ENCODE results near the gene P2RX2. TPM values are rescaled to one million over a fixed set of nuclear protein-coding genes. Genes with fewer than 3 reads are reported as not detected.

Gene P2RX2
- total RNA-seq, 1 donor from 2014 or later, result not detected

DNA sequence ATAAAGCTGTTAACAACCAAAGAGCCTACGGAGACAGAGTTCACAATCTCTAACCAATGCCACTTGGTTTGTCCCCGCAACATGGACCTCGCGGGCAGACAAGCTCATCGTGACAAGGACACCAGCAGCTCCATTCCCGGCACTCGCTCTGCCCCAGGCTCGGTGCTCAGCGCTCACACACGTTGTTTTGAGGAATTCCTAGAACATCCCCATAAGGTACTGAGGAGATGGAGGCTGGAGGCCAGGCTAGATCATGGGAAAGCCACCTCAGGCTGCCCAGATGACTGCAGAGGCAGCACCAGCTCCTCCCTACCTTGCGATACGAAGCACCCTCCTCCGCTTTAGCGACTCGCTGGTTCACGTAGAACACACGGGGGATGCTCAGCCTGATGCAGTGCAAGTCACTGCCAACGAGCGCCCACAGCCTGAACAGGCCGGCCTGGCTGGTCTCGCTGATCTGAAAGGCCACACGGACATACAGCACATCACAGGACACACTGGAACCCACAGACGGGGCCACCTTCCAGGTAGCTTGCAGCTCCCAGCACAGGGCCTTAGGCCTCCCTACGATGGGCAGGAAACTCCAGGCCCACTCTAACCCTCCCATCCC lies 30.1 kb downstream of the P2RX2 start:
- no peak for DNase-seq (ENCODE audit: extremely low spot score, unreplicated experiment)
- Mint-ChIP-seq H3K9me3 (ENCODE audit: unreplicated experiment) (no peaks in the 10 kb centered on the region), H3K4me3 (ENCODE audit: unreplicated experiment) (no peak overlapping the region), H3K27me3 (ENCODE audit: unreplicated experiment) (no peaks in the 10 kb centered on the region), H3K36me3 (ENCODE audit: unreplicated experiment) (peaks cover 39% of the 10 kb centered on the region), H3K27ac (ENCODE audit: unreplicated experiment) (no peak overlapping the region), H3K4me1 (ENCODE audit: unreplicated experiment) (no peaks in the 10 kb centered on the region)
- TF ChIP-seq, protein P1, sequence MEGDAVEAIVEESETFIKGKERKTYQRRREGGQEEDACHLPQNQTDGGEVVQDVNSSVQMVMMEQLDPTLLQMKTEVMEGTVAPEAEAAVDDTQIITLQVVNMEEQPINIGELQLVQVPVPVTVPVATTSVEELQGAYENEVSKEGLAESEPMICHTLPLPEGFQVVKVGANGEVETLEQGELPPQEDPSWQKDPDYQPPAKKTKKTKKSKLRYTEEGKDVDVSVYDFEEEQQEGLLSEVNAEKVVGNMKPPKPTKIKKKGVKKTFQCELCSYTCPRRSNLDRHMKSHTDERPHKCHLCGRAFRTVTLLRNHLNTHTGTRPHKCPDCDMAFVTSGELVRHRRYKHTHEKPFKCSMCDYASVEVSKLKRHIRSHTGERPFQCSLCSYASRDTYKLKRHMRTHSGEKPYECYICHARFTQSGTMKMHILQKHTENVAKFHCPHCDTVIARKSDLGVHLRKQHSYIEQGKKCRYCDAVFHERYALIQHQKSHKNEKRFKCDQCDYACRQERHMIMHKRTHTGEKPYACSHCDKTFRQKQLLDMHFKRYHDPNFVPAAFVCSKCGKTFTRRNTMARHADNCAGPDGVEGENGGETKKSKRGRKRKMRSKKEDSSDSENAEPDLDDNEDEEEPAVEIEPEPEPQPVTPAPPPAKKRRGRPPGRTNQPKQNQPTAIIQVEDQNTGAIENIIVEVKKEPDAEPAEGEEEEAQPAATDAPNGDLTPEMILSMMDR (IDR thresholded peaks at IDR 0.05), result no peak

DNA sequence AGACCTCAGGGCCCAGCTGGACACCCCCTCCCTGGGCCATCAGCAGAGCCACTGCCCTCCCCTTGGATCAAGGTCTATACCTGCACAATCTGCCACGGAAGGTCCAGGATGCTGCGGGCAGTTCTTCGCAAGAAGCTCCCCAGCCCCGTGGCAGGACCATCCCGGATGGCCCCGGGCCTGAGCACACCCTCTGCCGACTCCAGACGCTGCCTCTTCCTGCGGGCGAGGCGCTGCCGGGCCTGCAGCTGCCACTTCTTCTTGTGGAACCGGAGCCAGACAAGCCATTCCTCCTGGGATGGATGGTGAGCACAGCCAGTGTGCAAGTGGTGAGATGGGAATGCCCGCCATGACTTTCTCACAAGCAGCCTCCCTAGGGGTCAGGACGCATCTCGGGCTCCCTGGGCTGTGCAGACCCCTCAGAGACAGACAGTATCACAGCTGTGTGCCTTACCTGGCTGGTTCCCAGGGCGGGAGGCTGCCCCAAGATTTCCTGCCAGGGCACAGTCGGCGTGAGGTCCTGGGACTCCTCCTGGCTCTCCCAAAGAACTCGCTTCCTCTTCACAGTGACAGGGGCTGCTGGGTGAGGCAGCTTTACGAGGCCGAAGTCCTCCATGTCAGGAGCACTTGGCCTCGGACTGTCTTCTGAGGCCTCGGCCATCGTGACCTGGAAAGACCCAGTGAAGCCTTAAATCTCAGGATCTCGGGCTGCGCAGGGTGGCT lies 30.8 kb downstream of the P2RX2 start:
- Mint-ChIP-seq H3K27me3 (ENCODE audit: unreplicated experiment) (no peaks in the 10 kb centered on the region), H3K9me3 (ENCODE audit: unreplicated experiment) (no peaks in the 10 kb centered on the region)
- DNase-seq (ENCODE audit: extremely low spot score, unreplicated experiment), result no peak

DNA sequence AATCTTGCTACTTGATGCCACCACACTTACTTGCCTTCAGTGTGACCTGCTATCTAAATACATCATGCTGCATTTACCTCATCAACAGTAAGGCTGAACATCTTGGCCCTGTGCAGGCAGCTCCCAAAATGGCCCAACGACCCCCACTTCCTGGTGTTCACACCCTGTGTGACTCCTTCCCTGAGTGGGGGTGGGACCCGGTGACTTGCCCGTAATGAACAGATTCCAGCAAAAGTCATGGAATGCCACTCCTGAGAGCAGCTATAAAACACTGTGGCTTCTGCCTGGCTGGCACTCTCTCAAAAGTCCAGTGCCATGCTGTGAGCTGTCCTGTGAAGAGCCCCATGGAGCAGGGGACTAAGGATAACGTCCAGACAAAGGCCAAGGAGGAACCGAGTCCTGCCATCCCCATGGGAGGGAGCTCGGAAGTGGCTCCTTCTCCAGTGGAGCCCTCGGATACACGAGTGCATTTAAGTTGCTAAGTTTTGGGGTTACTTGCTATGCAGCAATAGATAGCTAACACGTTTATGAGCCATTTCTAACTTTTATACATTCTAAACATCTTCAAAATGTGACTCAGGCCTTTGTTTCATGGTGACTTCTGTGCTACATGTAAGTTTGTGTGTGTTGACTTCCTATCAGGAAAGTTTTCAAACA lies 33.0 kb downstream of the P2RX2 start:
- TF ChIP-seq, protein P1 (IDR thresholded peaks at IDR 0.05), result no peak
- no peaks in the 10 kb centered on the region for H3K4me1 Mint-ChIP-seq (ENCODE audit: unreplicated experiment)
- peaks cover 38% of the 10 kb centered on the region for H3K36me3 Mint-ChIP-seq (ENCODE audit: unreplicated experiment)
- H3K27me3 Mint-ChIP-seq (ENCODE audit: unreplicated experiment), result no peaks in the 10 kb centered on the region
- DNase-seq (ENCODE audit: extremely low spot score, unreplicated experiment), result no peak
- H3K27ac Mint-ChIP-seq (ENCODE audit: unreplicated experiment), result no peak overlapping the region
- no peak overlapping the region for H3K4me3 Mint-ChIP-seq (ENCODE audit: unreplicated experiment)
- no peaks in the 10 kb centered on the region for H3K9me3 Mint-ChIP-seq (ENCODE audit: unreplicated experiment)

More for the DNA sequence above, 30.8 kb downstream of the P2RX2 start:
- H3K27ac Mint-ChIP-seq (ENCODE audit: unreplicated experiment), result no peak overlapping the region
- TF ChIP-seq, protein P1 (IDR thresholded peaks at IDR 0.05), result no peak
- no peak overlapping the region for H3K4me3 Mint-ChIP-seq (ENCODE audit: unreplicated experiment)
- peaks cover 43% of the 10 kb centered on the region for H3K36me3 Mint-ChIP-seq (ENCODE audit: unreplicated experiment)
- no peaks in the 10 kb centered on the region for H3K4me1 Mint-ChIP-seq (ENCODE audit: unreplicated experiment)

DNA sequence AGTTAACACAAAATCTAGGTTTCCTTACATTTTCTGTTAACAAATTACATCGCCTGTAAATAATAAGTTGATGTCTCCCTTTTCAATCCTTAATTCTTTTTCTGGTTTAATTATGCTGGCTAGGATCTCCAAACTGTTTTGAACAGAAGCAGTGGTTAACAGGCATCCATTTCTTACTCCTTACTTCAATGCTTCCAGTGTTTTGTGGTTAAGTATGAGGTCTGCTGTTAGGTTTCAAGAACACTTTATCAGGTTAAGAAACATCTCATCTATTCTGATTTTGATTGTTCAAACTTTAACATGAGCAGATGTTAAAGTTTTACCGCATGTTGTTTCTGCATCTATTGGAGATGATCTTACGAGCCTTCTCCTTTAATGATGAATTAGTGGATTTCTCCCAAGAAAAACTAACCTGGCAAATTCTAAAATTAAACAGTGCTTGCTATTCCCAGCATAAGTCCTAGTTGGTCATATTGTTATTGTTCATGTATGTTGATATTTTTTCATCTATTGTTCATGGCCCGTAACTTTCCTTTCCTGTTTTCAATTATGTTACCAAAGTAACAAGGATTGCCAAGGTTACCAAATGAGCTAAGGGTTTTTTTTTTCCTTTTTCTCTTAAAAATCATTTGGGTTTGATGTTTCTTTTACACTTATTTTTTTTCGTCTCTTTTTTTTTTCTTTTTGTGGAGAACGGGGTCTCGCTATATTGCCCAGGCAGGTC lies 35.2 kb downstream of the P2RX2 start:
- Mint-ChIP-seq H3K27me3 (ENCODE audit: unreplicated experiment) (no peaks in the 10 kb centered on the region), H3K27ac (ENCODE audit: unreplicated experiment) (no peak overlapping the region), H3K36me3 (ENCODE audit: unreplicated experiment) (peaks cover 36% of the 10 kb centered on the region), H3K4me3 (ENCODE audit: unreplicated experiment) (no peak overlapping the region), H3K4me1 (ENCODE audit: unreplicated experiment) (no peaks in the 10 kb centered on the region), H3K9me3 (ENCODE audit: unreplicated experiment) (no peaks in the 10 kb centered on the region)
- DNase-seq (ENCODE audit: extremely low spot score, unreplicated experiment), result no peak
- TF ChIP-seq, protein P1 (IDR thresholded peaks at IDR 0.05), result no peak

All from osteocyte (in vitro differentiated cells).